SU-DHL-6 (cell line): ENCODE data around the gene ASPDH.

Source experiments
- H2AFZ ChIP-seq: fragments of 200-600 bp; sonication (generic); 2 replicates; pipeline ENCODE4 v1.6.1; 2014; ENCODE audit warnings: low read depth, mild to moderate bottlenecking, moderate library complexity, mixed read lengths, antibody characterized with exemption, low read length; ENCODE audit not compliant: severe bottlenecking
- H3F3A ChIP-seq: fragments of 200-600 bp; shearing (Covaris generic); 2 replicates; pipeline ENCODE4 v1.6.0; 2016; ENCODE audit warnings: antibody characterized with exemption, mild to moderate bottlenecking; ENCODE audit not compliant: insufficient read depth
- H3K27ac ChIP-seq: fragments of 200-600 bp; sonication (generic); 2 replicates; pipeline ENCODE4 v1.5.1; 2016; ENCODE audit warnings: low read depth, mild to moderate bottlenecking, low read length, moderate library complexity, mixed read lengths
- H3K27me3 ChIP-seq: fragments of 200-600 bp; sonication (generic), shearing (Covaris generic); 2 replicates; pipeline ENCODE4 v1.6.0; 2014; ENCODE audit warnings: mild to moderate bottlenecking, low read length
- H3K36me3 ChIP-seq: fragments of 200-600 bp; sonication (generic); 2 replicates; pipeline ENCODE4 v1.6.1; 2014; ENCODE audit warnings: mild to moderate bottlenecking, low read length, mixed read lengths
- H3K4me2 ChIP-seq: fragments of 300-600, 200-600 bp; shearing (Covaris generic), sonication (generic); 2 replicates; pipeline ENCODE4 v1.6.0; 2014; ENCODE audit warnings: low read length, low read depth, mild to moderate bottlenecking; ENCODE audit not compliant: poor library complexity, severe bottlenecking
- H3K4me3 ChIP-seq: fragments of 200-600 bp; sonication (generic); 2 replicates; pipeline ENCODE4 v1.5.1; 2014; ENCODE audit warnings: antibody characterized with exemption, low read length, mild to moderate bottlenecking, mixed read lengths; ENCODE audit not compliant: insufficient read depth, poor library complexity, severe bottlenecking
- H3K79me2 ChIP-seq: fragments of 200-600 bp; sonication (generic); 2 replicates; pipeline ENCODE4 v1.6.1; 2014; ENCODE audit warnings: mild to moderate bottlenecking, low read length, moderate library complexity; ENCODE audit not compliant: insufficient read depth
- H3K9ac ChIP-seq: fragments of 200-600 bp; sonication (generic); 2 replicates; pipeline ENCODE4 v1.7.0; 2014; ENCODE audit warnings: mild to moderate bottlenecking, low read length
- H3K9me2 ChIP-seq: fragments of 200-600 bp; sonication (generic); replicated peaks from 2 replicates; pipeline ENCODE4 v1.6.1; 2014; ENCODE audit warnings: low read length; ENCODE audit not compliant: insufficient read depth
- H3K9me3 ChIP-seq: fragments of 200-600 bp; sonication (generic); 2 replicates; pipeline ENCODE4 v1.6.1; 2014; ENCODE audit warnings: low read length, mixed read lengths; ENCODE audit not compliant: insufficient read depth
- H4K20me1 ChIP-seq: fragments of 200-600 bp; sonication (generic); 2 replicates; pipeline ENCODE4 v1.6.1; 2014; ENCODE audit warnings: low read depth, mild to moderate bottlenecking, antibody characterized with exemption, low read length, moderate library complexity, mixed read lengths
- EZH2phosphoT487 ChIP-seq: fragments of 200-600 bp; sonication (generic), shearing (Covaris generic); conservative IDR thresholded peaks from 2 replicates; pipeline ENCODE4 v1.6.1; 2018; ENCODE audit warnings: mild to moderate bottlenecking, antibody characterized with exemption, low read length, moderate library complexity, mixed read lengths
- TF ChIP-seq, protein P1 (sequence below): fragments of 200-600 bp; sonication (generic); IDR thresholded peaks from one replicate; pipeline ENCODE4 v1.5.1; 2017; ENCODE audit warnings: antibody characterized with exemption, mild to moderate bottlenecking, low read length, moderate library complexity; ENCODE audit not compliant: insufficient read depth, poor library complexity, severe bottlenecking

Gene ASPDH

DNA sequence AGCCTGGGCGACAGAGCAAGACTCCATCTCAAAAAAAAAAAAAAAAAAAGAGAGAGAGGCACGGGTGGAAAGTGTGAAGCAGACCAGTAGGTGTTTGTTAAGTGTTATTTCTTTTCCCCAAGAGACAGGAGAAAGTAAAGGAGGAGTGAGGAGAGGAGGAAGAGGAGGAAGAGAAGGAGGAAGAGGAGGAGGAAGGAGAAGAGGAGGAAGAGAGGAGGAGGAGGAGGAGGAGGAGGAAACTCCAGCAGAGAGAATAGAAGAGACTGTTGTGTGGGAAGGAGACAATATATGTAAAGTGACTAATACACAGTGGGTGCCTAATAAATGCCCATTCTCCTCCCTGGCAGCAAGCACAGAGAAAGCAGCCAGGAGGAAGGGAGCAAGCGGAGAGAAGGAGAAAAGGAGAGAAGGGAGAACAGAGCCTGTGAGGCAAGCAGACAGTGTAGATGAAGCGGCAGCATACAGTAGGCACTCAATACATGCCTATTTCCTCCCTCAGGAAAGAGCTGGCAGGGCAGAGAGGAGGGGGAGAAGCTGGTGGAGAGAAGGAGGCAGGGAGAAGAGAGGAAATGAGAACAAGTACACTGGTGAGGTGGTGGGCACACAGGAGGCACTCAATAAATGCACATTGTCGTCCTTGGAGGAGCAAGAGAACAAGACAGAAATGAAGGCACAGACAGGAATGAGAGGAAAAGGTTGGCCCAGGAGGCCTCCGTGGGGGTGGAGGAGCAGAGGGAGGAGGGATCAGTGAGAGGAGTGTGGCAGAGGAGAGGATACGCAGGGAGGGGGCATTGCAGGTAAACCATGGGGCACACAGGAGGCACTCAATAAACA lies 19.3 kb downstream of the ASPDH start:
- H4K20me1 ChIP-seq: no peaks in the 10 kb centered on the region
- H3K79me2 ChIP-seq: no peaks in the 10 kb centered on the region
- H3F3A ChIP-seq: no peaks in the 10 kb centered on the region
- no peaks in the 10 kb centered on the region for H3K27me3 ChIP-seq
- no peak overlapping the region for H3K4me3 ChIP-seq
- H2AFZ ChIP-seq: no peak overlapping the region
- H3K9me2 ChIP-seq: no peaks in the 10 kb centered on the region
- H3K27ac ChIP-seq: no peak overlapping the region
- no peak overlapping the region for H3K4me2 ChIP-seq
- no peaks in the 10 kb centered on the region for H3K9me3 ChIP-seq
- TF ChIP-seq EZH2phosphoT487: no peak
- TF ChIP-seq, protein P1, sequence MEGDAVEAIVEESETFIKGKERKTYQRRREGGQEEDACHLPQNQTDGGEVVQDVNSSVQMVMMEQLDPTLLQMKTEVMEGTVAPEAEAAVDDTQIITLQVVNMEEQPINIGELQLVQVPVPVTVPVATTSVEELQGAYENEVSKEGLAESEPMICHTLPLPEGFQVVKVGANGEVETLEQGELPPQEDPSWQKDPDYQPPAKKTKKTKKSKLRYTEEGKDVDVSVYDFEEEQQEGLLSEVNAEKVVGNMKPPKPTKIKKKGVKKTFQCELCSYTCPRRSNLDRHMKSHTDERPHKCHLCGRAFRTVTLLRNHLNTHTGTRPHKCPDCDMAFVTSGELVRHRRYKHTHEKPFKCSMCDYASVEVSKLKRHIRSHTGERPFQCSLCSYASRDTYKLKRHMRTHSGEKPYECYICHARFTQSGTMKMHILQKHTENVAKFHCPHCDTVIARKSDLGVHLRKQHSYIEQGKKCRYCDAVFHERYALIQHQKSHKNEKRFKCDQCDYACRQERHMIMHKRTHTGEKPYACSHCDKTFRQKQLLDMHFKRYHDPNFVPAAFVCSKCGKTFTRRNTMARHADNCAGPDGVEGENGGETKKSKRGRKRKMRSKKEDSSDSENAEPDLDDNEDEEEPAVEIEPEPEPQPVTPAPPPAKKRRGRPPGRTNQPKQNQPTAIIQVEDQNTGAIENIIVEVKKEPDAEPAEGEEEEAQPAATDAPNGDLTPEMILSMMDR: no peak
- H3K9ac ChIP-seq: no peak overlapping the region
- no peaks in the 10 kb centered on the region for H3K36me3 ChIP-seq

DNA sequence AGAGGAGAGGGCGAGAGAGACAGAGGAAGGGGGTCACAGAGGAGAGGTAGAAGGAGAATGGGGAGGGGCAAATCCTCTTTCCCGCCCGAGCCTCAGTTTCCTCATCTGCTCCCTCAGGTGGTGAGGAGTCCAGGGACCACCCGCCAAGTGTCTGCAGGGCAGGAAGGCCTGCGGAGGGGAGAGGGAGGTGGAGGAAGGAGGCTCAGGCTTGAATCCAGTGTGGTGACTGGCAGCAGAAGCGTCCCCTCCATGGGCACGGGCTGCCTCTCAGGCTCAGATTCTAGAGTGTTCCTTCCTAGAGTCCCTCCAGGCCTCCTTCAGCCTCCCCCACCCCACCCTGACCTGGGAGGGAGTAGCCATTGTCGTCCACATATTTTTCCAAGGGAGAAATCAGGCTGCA lies 20.5 kb downstream of the ASPDH start:
- Histone ChIP-seq H2AFZ (no peak overlapping the region), H4K20me1 (no peaks in the 10 kb centered on the region), H3K79me2 (no peaks in the 10 kb centered on the region), H3K9ac (no peak overlapping the region), H3K27me3 (no peaks in the 10 kb centered on the region), H3K4me3 (no peak overlapping the region), H3K4me2 (no peak overlapping the region), H3F3A (no peaks in the 10 kb centered on the region), H3K27ac (no peak overlapping the region), H3K9me2 (no peaks in the 10 kb centered on the region), H3K9me3 (no peaks in the 10 kb centered on the region), H3K36me3 (no peaks in the 10 kb centered on the region)
- TF ChIP-seq, protein P1: no peak
- no peak for TF ChIP-seq EZH2phosphoT487

DNA sequence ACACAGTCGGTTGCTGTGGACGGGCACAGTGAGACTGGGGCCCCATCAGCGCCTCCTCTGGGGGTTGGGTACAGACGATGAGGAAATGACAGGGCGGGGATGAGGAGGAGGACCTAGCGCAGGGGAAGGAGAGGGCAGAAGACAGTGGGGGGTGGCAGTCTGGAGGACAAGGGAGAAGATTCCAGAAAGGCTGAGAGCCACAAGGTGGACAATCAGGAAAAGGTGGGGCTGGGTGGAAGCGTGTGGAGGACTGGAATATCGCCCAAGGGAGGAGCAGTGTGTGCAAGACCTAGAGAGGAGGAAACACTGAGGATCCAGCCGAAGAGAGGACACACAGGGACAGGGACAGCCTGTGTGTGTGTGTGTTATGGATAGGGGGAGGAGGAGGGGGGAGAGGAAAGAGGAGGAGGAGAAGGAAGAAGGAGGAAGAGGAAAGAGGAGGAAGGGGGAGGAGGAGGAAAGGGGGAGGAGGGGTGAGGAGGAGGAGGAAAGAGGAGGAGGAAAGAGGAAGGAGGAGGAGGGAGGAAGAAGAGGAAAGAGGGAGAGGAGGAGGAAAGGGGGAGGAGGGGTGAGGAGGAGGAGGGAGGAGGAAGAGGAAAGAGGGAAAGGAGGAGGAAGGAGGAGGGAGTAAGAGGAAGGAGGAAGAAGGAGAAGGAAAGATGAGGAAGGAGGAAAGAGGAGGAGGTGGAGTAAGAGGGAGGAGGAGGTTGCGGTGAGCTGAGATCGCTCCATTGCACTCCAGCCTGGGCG lies 21.2 kb downstream of the ASPDH start:
- no peaks in the 10 kb centered on the region for H3K79me2 ChIP-seq
- H3K27ac ChIP-seq: no peak overlapping the region
- no peaks in the 10 kb centered on the region for H3K9me3 ChIP-seq
- H2AFZ ChIP-seq: no peak overlapping the region
- no peak overlapping the region for H3K9ac ChIP-seq
- H3K36me3 ChIP-seq: no peaks in the 10 kb centered on the region
- TF ChIP-seq, protein P1: no peak
- no peak for TF ChIP-seq EZH2phosphoT487
- no peak overlapping the region for H3K4me3 ChIP-seq
- no peaks in the 10 kb centered on the region for H3F3A ChIP-seq
- H3K9me2 ChIP-seq: no peaks in the 10 kb centered on the region
- no peaks in the 10 kb centered on the region for H4K20me1 ChIP-seq
- H3K27me3 ChIP-seq: no peaks in the 10 kb centered on the region
- no peak overlapping the region for H3K4me2 ChIP-seq
